ENCODE results near the gene PPEF1.
A peak's percentile ranks its signal among the peaks of the same experiment; 100 is the strongest.

Gene PPEF1

GRCh38 chrX:18707426-18708049 is at the start of gene PPEF1:
PPEF1 (plus strand) TSS chrX:18707645; CDS start chrX:18707781, 136 bp downstream.
- DNase-seq = no peak

GRCh38 chrX:18661273-18661672 is 46.2 kb upstream of the PPEF1 start:
- no peak for DNase-seq

- DNase-seq = no peak
Measured at GRCh38 chrX:18664947-18665346, 42.5 kb upstream of the PPEF1 start.

DNA sequence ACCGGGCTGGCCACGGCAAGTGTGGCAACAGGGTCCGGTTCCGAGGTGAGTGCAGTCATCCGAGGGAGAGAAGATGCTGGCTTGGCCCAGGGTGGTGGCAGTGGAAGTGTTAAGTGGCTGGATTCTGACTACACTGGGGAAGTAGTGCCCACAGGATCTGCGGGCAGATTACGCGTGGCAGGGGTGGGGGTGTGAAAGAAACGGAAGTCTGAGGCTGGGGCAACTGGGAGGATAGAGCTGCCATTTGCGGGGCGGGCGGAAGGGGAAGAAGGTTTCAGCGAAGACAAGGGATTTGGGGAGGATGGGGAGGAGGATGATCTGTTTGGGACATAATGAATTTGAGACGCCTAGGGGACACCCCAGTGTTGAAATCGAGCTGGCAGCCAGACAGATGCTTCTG is 40.8 kb upstream of the PPEF1 start:
- DNase-seq = no peak

DNA sequence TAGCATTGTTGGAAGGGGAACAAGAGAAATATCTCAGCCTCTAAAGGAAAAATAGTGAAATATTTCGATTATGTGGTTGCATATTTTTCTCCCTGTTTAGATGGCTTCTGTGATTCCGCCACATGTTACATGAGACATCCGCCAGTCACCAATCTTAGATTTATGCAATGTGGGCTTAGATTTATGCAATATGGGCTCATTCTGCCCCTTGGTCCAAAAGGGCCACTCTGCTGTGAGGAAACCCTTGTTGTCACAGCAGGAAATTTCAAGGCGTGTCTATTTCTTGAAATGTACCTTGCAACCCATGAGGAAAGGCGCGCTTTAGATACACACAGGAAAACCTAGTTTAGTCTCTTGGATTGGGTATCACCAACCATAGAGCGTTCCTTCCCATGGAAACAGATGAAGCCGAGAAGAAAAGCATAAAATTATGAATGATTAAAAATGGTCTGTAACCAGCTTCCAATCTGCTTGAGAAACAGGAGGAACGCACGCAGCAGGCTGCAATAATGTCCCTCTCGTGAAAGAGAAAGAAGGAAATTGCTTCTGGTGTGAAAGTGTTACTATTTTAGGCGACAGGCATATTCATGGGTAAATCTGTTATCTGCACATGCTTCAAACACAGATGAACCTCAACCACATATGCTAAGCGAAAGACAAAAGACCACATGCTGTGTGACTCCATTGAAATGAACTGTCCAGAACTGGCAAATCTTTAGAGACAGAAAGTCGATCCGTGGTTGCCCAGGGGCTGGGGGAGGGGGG is 39.2 kb upstream of the PPEF1 start:
- DNase-seq = no peak

DNA sequence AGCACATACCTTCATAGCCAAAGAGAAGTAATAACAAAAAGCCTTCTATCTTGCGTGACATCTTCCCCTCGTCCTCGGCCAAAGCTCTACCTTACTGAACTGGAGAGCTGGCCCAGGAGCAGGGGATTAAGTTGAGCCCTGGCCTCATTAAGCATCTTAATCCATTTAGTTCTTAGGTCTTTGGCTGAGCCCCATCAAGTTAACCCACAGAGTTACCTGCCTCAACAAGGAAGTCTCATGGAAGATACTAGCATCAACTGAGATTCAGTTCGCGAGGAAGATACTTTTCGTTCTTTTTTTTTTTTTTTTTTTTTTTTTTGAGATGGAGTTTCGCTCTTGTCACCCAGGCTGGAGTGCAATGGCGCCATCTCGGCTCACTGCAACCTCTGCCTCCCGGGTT is 35.4 kb upstream of the PPEF1 start, which contains the start of gene RS1:
Gene RS1, minus strand, starts transcription at position 101 of the 400 bp plus-strand sequence. Its CDS starts 40 bp downstream, at position 61.
- DNase-seq = no peak

GRCh38 chrX:18674417-18674787 is 33.0 kb upstream of the PPEF1 start:
- no peak for DNase-seq

DNA sequence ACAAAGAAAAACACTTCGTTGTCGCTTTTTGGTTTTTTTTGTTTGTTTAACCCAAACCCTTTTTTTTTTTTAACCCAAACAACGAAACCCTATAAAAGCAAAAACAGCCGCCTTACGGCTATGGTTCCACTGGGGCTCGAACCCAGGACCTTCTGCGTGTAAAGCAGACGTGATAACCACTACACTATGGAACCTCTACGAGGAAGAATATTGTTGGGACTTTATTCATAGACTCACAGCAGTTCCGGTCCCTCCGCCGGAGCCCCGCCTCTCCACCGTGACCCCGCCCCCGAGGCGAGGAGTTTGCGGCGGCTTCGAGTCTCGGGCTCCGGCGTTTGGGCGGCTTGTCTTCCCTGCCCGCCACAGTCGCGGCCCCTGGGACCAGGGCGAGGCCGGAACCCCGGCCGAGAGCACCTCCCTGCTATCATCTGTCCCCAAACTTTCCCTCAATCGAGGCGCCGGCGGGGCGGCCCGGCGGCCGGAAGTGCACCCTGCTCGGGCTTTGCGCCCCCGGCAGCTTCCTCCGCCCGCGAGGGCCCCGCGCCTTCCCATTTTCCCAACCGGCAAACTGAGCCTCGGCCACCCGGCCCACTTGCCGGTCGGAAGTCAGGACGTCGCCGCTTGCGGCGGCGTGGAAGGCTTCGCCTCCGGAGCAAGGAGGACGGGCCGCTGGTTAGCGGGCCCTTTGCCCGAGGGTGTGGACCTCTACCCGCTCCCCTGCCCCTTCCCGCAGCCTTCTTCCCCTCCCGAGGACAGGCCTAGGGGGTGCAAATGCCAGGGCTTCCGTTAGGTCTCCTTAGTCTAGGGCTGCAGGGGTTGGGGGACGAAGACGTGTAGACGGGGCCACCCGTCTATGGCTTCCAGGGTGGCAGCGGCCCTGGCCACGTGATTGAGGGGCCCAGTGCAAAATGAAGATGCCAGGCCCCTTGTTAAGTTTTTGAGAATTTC is 32.4 kb upstream of the PPEF1 start:
- DNase-seq = peak; percentile 72

- no peak for DNase-seq
Measured at GRCh38 chrX:18676050-18676449, 31.4 kb upstream of the PPEF1 start.

DNA sequence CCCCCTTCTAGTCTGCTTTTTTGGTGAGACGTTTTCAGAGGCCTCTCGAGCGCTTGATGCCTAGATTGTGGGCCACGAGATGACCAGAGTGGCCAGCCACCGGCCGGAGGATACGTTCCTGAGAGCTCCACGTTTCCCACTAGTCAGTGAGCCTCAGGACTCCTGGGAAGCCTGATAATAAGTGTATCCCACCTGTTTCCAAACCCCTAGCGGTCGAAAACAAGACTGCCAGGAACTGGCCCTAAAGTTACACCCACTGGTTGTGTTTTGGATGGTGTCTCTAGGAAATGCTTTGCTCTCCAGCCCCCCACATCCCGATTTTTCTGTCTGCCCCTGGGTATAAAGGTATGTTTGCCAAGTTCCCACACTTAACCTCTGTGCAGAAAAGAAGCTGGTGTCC is 31.0 kb upstream of the PPEF1 start:
- DNase-seq = no peak

GRCh38 chrX:18677161-18677869 is 30.1 kb upstream of the PPEF1 start:
- peak; percentile 80 for DNase-seq

DNA sequence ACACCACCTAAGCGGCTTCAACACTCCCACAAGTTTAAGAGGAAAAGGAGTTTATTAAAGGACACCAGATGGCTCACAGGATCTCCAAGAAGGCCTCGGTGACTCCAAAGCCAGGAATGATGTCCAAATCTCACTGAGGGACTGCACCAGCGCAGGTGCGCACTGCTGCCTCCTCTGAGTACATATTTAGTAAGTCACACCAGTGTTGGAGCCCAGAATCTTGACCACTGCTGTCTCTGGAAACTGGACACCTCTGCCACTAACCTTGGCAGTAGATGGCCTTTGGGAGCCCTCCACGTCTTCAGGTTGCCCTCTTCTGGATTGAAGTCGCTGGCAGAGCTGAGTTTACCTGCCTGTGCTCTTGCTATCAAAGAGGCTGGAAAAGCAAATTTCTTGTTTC is 25.4 kb upstream of the PPEF1 start:
- DNase-seq = no peak

- DNase-seq = no peak
Measured at GRCh38 chrX:18682979-18683387, 24.5 kb upstream of the PPEF1 start.

DNA sequence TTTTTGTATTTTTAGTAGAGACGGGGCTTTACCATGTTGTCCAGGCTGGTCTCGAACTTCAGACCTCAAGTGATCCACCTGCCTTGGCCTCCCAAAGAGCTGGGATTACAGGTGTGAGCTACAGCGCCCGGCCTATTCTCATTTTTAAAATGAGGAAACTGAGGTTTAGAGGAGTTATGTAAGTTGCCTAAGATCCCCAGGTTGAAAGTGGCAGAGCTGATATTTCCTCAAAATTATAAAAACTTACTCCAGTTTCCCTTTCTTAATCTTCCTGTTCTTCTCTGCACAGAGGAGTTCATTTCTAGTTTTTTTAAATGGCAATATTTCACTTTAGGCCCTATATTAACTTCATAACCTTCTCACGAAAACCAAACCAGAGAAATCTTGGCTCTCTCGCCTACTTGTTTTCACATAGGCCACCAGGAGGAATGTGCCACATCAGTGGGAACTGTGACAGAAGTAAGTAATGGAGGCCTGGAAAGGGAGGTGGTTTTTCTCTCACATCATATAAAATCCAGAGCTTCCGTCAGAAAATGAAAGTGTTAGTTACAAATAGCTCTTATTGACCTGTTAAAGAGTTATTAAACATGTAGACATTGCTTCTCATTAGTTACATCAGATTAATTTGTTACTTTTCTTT is 19.5 kb upstream of the PPEF1 start:
- DNase-seq = no peak

GRCh38 chrX:18691431-18691830 is 16.0 kb upstream of the PPEF1 start:
- DNase-seq = no peak

GRCh38 chrX:18692541-18692940 is 14.9 kb upstream of the PPEF1 start:
- no peak for DNase-seq

DNA sequence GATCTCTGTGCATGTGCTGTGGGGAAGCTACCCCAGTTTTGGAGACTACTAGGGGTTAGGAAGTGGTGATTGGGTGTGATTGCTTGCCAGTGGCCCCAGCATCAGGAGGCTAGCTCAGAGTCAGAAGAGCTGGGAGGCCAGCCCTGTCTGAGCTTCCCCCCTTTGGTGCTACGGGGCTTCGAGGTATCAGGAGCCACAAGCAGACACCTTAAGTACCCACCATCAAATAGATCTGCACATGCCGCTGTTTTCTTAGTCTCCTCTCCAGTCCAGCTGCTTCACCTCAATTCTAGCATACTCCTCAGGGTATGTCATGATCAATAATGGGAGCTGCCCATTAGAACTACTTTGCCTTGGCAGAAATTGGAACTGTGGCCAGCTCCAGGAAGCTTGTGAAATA is 10.8 kb upstream of the PPEF1 start:
- DNase-seq = no peak

GRCh38 chrX:18698737-18699650 is 8.5 kb upstream of the PPEF1 start:
- DNase-seq = no peak

DNA sequence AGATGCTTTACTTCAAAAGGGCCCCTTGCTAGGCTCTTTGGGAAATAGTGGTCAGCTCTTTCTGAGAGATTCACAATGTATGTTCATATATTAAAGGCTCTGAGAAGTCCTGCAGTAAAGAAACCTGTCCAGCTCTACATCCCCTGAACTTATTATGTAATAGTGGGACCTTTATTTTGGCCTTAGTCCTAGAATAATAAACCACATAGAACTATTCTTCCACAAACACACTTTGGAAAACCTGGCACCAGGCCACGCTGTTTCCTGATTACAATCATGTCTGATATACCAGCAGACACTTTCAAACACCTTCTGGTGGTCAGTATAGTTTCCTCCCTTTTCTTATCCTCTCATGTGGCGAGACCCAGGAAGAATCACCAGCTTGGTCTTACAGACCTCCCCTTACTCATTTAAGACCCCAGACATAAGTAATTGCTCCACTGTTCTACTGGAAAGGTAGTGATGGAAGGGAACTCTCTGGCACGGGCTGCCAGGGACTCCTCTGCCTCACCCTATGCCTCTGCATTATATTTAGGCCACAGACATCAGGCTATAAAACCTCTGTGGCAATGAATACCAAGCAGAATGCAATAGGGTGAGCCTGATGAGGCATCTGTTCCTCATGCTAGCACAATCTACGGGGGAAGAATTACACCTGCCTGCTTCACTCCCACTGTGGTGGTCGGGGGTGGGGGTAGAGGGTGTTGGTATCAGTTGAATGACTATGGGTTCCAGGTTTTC is 5.7 kb upstream of the PPEF1 start:
- DNase-seq = no peak
